Stimulated activated naive B cell treated with anti-CD40 and anti-IgM and Interleukin-4, amounts not matched to agents 10 μg/mL and 1 μg/mL and 100 μg/mL, for 72 hours (primary cell): ENCODE measurements around the gene GABRG3.

Experiments
- ATAC-seq, 2 donors: fragments of 150-1000 bp; cut with Tn5 transposase; replicated peaks; 2 replicates each; pipeline ENCODE4 v1.10.0; 2021; ENCODE audit warnings: moderate library complexity in 1 of 2
- DNase-seq: peaks from one replicate; pipeline ENCODE4 v3.0.0; 2021
- H3K27ac Mint-ChIP-seq: one replicate; pipeline ENCODE4 v1.8.0; 2022; ENCODE audit warnings: mild to moderate bottlenecking, mixed read lengths
- H3K27me3 Mint-ChIP-seq, 2 donors: one replicate each; pipeline ENCODE4 v1.8.0; 2022; ENCODE audit warnings: mixed read lengths in 2 of 2
- H3K36me3 Mint-ChIP-seq, 2 donors: one replicate each; pipeline ENCODE4 v1.8.0; 2022; ENCODE audit warnings: mixed read lengths in 2 of 2, mild to moderate bottlenecking in 1 of 2
- H3K4me1 Mint-ChIP-seq, 2 donors: one replicate each; pipeline ENCODE4 v1.8.0; 2022; ENCODE audit warnings: mixed read lengths in 2 of 2, mild to moderate bottlenecking in 1 of 2
- H3K4me3 Mint-ChIP-seq, 2 donors: one replicate each; pipeline ENCODE4 v1.8.0; 2022; ENCODE audit warnings: mild to moderate bottlenecking in 2 of 2, mixed read lengths in 2 of 2, moderate library complexity in 1 of 2
- H3K9me3 Mint-ChIP-seq, 2 donors: one replicate each; pipeline ENCODE4 v1.8.0; 2022; ENCODE audit warnings: mixed read lengths in 2 of 2, mild to moderate bottlenecking in 1 of 2

Gene GABRG3

GRCh38 chr15:27426805-27427204 is 455.8 kb downstream of the GABRG3 start:
- DNase-seq: no peak
- Mint-ChIP-seq H3K4me1 (no peaks in the 10 kb centered on the region), H3K27ac (no peak overlapping the region), H3K27me3 (no peaks in the 10 kb centered on the region), H3K9me3 (peaks cover 7% of the 10 kb centered on the region in 2 donors), H3K4me3 (no peak overlapping the region), H3K36me3 (no peaks in the 10 kb centered on the region)
- ATAC-seq: no peak

DNA sequence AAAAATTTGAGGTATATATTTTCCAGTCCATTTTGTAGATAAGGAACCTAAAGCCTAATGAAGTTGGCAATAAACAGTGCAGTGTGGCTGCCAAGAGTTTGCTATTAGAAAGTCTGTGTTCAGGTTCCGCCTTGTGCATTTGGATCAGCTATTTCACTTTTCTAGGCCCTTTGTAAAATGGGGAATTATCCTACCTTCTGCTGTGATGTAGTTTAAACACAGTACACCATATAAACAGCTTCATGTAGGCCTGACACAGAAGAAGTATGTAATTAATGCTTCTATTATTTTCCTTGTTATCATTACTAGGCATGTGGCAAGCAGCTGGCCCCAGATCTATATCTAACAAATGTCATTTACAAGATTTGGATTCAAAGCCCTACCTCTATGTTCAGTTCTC is 456.3 kb downstream of the GABRG3 start:
- ATAC-seq: no peak
- no peak overlapping the region for H3K27ac Mint-ChIP-seq
- no peak for DNase-seq
- H3K27me3 Mint-ChIP-seq: no peaks in the 10 kb centered on the region
- H3K36me3 Mint-ChIP-seq: no peaks in the 10 kb centered on the region
- H3K4me1 Mint-ChIP-seq: no peaks in the 10 kb centered on the region
- peaks cover 7% of the 10 kb centered on the region in 2 donors for H3K9me3 Mint-ChIP-seq
- no peak overlapping the region for H3K4me3 Mint-ChIP-seq

GRCh38 chr15:27428151-27428550 is 457.2 kb downstream of the GABRG3 start:
- Mint-ChIP-seq H3K9me3 (peaks cover 9 to 13% of the 10 kb centered on the region in 2 donors), H3K4me1 (no peaks in the 10 kb centered on the region), H3K36me3 (no peaks in the 10 kb centered on the region), H3K27ac (no peak overlapping the region), H3K27me3 (no peaks in the 10 kb centered on the region), H3K4me3 (no peak overlapping the region)
- no peak for ATAC-seq
- no peak for DNase-seq

GRCh38 chr15:27429577-27429976 is 458.6 kb downstream of the GABRG3 start:
- no peaks in the 10 kb centered on the region for H3K27me3 Mint-ChIP-seq
- no peaks in the 10 kb centered on the region for H3K4me1 Mint-ChIP-seq
- DNase-seq (no peak), ATAC-seq (no peak)
- no peak overlapping the region for H3K4me3 Mint-ChIP-seq
- H3K9me3 Mint-ChIP-seq: peaks cover 9 to 13% of the 10 kb centered on the region in 2 donors
- no peaks in the 10 kb centered on the region for H3K36me3 Mint-ChIP-seq
- H3K27ac Mint-ChIP-seq: no peak overlapping the region

DNA sequence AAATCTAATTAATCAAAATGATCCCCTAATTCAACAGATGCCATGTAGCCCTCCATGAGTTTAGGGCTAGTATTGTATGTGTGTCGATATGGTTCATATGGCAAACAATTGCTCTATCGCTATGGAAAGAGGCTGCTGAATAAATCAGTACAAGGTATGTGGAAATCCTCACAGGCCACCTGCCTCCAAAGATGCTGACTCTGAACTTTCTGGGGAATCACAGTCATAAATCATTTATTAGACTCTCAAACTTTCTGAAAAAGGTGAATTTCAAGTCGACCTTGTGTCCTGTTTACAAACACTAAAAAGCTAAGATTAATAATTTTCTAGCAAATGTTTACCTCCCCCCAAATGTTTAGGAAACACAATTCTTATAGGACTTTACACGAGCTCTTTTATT is 462.6 kb downstream of the GABRG3 start:
- Mint-ChIP-seq H3K9me3 (peaks cover 7 to 16% of the 10 kb centered on the region in 2 donors), H3K27ac (no peak overlapping the region), H3K27me3 (no peaks in the 10 kb centered on the region), H3K36me3 (no peaks in the 10 kb centered on the region), H3K4me1 (no peaks in the 10 kb centered on the region), H3K4me3 (no peak overlapping the region)
- ATAC-seq (no peak), DNase-seq (no peak)

GRCh38 chr15:27438403-27439375 is 467.7 kb downstream of the GABRG3 start:
- ATAC-seq (no peak), DNase-seq (no peak)
- H3K27me3 Mint-ChIP-seq: no peaks in the 10 kb centered on the region
- no peak overlapping the region for H3K4me3 Mint-ChIP-seq
- no peak overlapping the region for H3K27ac Mint-ChIP-seq
- H3K36me3 Mint-ChIP-seq: no peaks in the 10 kb centered on the region
- peaks cover 4 to 7% of the 10 kb centered on the region in 2 donors for H3K9me3 Mint-ChIP-seq
- H3K4me1 Mint-ChIP-seq: no peaks in the 10 kb centered on the region

DNA sequence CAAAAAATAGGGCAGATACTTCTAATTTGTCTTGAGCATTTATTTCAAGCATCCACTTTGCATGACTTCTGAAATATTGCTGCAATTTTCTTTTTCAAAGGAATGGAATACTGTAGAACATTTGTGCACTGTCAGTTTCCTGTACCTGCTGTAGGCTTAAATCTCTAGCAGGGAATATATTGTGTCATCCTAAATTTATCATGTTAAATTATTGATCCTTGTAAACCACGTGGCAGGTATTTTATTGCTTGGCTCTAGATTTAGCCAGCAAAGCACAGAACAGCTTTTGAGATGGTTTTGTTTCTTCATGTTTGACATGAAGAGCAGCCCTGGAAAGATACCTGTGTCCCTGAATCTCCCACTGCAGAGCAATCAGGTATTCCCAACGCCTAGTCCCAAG is 470.1 kb downstream of the GABRG3 start:
- Mint-ChIP-seq H3K4me3 (no peak overlapping the region), H3K4me1 (no peaks in the 10 kb centered on the region), H3K27me3 (no peaks in the 10 kb centered on the region), H3K9me3 (peaks cover 1 to 4% of the 10 kb centered on the region in 2 donors), H3K27ac (no peak overlapping the region), H3K36me3 (no peaks in the 10 kb centered on the region)
- DNase-seq (no peak), ATAC-seq (no peak)

DNA sequence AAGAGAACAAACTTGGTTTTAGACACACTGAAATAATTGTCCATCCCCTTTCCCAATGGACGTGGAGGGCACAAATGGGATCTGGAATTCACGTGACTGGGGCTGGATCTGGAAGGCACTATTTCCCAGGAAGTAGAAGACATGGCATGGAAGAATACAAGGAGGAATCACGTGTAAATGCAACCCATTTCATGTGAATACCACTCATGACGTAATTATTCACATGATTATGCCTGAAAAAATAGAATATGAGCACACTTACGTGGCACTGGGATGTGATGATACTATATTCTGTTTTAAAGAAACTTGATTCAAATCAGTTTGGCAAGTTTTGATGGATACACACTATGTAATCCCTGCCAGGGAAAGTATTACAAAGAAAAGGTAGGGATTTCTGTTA is 477.3 kb downstream of the GABRG3 start:
- DNase-seq: no peak
- Mint-ChIP-seq H3K4me1 (no peaks in the 10 kb centered on the region), H3K27me3 (no peaks in the 10 kb centered on the region), H3K9me3 (peaks cover 9 to 15% of the 10 kb centered on the region in 2 donors), H3K36me3 (no peaks in the 10 kb centered on the region), H3K27ac (no peak overlapping the region), H3K4me3 (no peak overlapping the region)
- ATAC-seq: no peak

DNA sequence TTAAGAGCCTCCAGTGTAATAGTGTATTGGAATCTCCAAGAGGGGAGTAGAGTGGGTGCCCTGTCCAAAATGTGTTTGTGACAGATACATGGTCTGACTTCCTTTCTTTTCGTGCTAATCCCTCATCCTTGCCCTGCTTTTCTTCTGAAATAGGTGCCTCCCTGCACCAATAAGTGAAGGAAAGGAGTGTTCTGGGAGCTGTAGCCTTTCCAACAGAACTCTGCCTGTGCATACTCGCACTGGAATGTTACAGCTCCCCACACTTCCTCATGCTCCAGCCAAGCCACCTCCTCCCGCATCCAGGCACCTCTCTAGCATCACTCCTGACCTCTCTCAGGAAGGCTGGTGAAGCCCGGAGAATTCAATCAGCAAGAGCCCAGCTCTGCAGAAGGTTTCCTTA is 478.0 kb downstream of the GABRG3 start:
- DNase-seq (no peak), ATAC-seq (no peak)
- H3K4me1 Mint-ChIP-seq: no peaks in the 10 kb centered on the region
- no peak overlapping the region for H3K4me3 Mint-ChIP-seq
- H3K27me3 Mint-ChIP-seq: no peaks in the 10 kb centered on the region
- H3K36me3 Mint-ChIP-seq: no peaks in the 10 kb centered on the region
- no peak overlapping the region for H3K27ac Mint-ChIP-seq
- peaks cover 9 to 15% of the 10 kb centered on the region in 2 donors for H3K9me3 Mint-ChIP-seq

GRCh38 chr15:27449941-27450340 is 479.0 kb downstream of the GABRG3 start:
- ATAC-seq (no peak), DNase-seq (no peak)
- H3K27me3 Mint-ChIP-seq: no peaks in the 10 kb centered on the region
- no peak overlapping the region for H3K27ac Mint-ChIP-seq
- H3K4me3 Mint-ChIP-seq: no peak overlapping the region
- no peaks in the 10 kb centered on the region for H3K4me1 Mint-ChIP-seq
- H3K9me3 Mint-ChIP-seq: peaks cover 9 to 15% of the 10 kb centered on the region in 2 donors
- no peaks in the 10 kb centered on the region for H3K36me3 Mint-ChIP-seq

- DNase-seq: no peak
Observed at GRCh38 chr15:27454281-27455075, 483.5 kb downstream of the GABRG3 start.

GRCh38 chr15:27456807-27457206 is 485.8 kb downstream of the GABRG3 start:
- DNase-seq (no peak), ATAC-seq (no peak)
- Mint-ChIP-seq H3K36me3 (no peaks in the 10 kb centered on the region), H3K4me3 (no peak overlapping the region), H3K4me1 (no peaks in the 10 kb centered on the region), H3K27ac (no peak overlapping the region), H3K9me3 (peaks cover 3 to 6% of the 10 kb centered on the region in 2 donors), H3K27me3 (no peaks in the 10 kb centered on the region)

More at GRCh38 chr15:27454281-27455075, 483.5 kb downstream of the GABRG3 start:
- Mint-ChIP-seq H3K4me1 (no peaks in the 10 kb centered on the region), H3K27me3 (no peaks in the 10 kb centered on the region), H3K9me3 (peaks cover 4 to 6% of the 10 kb centered on the region in 2 donors), H3K27ac (no peak overlapping the region), H3K36me3 (no peaks in the 10 kb centered on the region), H3K4me3 (no peak overlapping the region)
- ATAC-seq: no peak

DNA sequence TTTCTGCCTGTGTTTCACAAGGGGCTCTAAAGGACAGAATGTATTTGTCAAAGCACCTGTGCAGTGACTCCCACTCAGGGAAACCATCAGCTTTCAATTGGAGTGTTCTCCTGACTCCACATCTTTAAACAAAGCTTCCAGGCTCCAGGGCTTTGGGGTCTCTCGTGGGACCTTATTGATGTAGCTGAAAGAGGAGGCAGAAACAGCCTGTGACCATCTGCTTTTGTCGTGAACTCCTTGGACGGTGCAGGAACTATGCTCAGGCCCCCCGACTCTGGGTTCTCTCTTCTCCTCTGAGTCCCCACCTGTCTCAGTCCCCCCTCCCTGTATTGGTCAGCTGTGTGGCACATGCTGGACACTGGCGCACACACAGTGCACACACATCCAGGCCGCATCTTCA is 486.8 kb downstream of the GABRG3 start:
- Mint-ChIP-seq H3K4me1 (no peaks in the 10 kb centered on the region), H3K9me3 (peaks cover 3 to 9% of the 10 kb centered on the region in 2 donors), H3K27me3 (no peaks in the 10 kb centered on the region), H3K4me3 (no peak overlapping the region), H3K27ac (no peak overlapping the region), H3K36me3 (no peaks in the 10 kb centered on the region)
- no peak for ATAC-seq
- DNase-seq: no peak

- Mint-ChIP-seq H3K4me1 (no peaks in the 10 kb centered on the region), H3K4me3 (no peak overlapping the region), H3K27ac (no peak overlapping the region), H3K9me3 (peaks cover 3 to 9% of the 10 kb centered on the region in 2 donors), H3K27me3 (no peaks in the 10 kb centered on the region), H3K36me3 (no peaks in the 10 kb centered on the region)
- no peak for ATAC-seq
- DNase-seq: no peak
Observed at GRCh38 chr15:27458345-27459084, 487.5 kb downstream of the GABRG3 start.
